GM18505 (cell line): Measurements from ENCODE around the gene CCDC12.
"Not testable (repeated sequence)": the region's sequence is repeated elsewhere in the genome, so short reads cannot be mapped to it uniquely, and the experiment has no call there.

Experiments used
- ATAC-seq: cut with Tn5 transposase; IDR thresholded peaks from one replicate; pipeline ENCODE4 v1.9.1; 2021; ENCODE audit not compliant: unreplicated experiment
- POLR2A ChIP-seq: IDR thresholded peaks from 4 replicates; pipeline ENCODE4 v1.6.1; 2011; ENCODE audit warnings: borderline replicate concordance; ENCODE audit not compliant: insufficient read depth, insufficient read length; ENCODE audit errors: extremely low read depth

CCDC12 gene

DNA sequence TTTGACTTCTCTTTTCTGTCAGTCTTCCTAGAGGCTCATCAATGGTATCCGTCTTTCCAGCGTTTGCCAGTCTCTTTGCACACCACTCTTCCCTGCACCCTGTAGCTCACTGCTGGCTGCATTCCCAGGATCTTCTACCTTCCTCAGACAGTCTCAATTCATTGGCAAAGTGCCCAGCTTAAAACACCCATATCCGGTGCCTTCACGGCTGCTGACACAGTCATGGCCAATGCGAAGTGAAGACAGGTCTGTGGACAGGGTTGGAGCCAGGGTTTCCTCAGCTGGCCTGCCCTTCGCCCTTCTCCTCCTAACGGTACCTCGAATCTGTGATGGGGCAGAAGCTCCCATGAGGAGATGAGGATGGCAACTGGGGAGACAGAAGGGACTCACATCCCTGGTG is 62.9 kb downstream of the CCDC12 start:
- TF ChIP-seq POLR2A, result no peak
- ATAC-seq, result no peak

DNA sequence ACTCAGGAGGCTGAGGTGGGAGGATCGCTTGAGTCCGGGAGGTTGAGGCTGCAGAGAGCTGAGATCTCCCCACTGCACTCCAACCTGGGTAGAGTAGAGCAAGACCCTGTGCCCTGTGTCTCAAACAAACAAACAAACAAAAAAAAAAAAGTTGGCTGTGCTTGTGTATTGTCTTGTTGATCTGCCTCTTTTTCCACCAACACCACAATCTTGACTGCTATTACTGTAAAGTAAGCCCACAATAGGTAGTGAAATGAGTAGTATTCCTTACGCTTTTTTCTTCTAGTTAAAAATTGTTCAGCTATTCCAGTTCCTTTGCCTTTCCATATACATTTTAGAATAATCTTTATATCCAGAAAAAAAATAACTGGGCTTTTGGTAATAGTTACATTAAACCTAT is 63.6 kb downstream of the CCDC12 start:
- ATAC-seq, result no peak
- TF ChIP-seq POLR2A, result no peak

DNA sequence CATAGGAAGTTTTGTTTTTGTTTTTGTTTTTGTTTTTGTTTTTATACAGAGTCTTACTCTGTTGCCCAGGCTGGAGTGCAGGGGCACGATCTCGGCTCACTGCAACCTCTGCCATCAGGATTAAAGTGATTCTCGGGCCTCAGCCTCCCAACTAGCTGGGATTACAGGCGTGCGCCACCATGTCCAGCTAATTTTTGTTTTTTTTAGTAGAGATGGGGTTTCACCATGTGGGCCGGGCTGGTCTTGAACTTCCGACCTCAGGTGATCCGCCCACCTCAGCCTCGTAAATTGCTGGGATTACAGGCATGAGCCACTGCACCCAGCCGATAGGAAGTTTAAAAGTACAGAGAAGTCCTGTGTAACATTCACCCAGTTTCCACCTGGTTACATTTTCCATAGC is 65.6 kb downstream of the CCDC12 start:
- ATAC-seq, result not testable (repeated sequence)

DNA sequence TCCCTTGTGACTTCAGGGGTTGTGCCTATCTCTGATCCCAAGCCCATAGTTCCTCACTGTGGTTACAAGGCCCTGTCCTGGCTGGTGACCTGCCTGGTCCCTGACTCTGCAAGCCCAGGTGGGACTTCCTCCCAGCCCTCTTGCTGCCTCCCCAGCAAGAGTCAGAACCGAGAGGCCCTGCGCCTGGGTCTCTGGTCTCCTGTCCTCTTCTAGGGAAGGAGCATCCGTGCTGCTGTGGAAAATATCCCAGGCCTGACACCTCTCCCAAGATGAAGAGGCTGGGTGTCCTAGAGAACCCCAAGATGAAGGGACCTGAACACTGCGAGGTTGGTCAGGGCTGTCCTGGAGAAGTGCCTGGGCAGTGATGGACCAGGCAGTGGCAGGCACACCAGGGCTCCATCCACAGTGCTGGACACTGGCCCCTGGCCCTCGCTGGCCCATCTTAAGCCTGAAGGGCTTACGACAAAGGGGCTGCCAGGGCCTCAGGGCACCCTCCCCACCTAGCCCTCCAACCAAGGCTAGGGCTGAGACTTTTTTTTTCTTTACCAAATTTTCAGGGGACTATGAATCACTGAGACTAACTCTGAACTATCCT is 66.3 kb downstream of the CCDC12 start:
- no peak for ATAC-seq
- TF ChIP-seq POLR2A, result no peak

DNA sequence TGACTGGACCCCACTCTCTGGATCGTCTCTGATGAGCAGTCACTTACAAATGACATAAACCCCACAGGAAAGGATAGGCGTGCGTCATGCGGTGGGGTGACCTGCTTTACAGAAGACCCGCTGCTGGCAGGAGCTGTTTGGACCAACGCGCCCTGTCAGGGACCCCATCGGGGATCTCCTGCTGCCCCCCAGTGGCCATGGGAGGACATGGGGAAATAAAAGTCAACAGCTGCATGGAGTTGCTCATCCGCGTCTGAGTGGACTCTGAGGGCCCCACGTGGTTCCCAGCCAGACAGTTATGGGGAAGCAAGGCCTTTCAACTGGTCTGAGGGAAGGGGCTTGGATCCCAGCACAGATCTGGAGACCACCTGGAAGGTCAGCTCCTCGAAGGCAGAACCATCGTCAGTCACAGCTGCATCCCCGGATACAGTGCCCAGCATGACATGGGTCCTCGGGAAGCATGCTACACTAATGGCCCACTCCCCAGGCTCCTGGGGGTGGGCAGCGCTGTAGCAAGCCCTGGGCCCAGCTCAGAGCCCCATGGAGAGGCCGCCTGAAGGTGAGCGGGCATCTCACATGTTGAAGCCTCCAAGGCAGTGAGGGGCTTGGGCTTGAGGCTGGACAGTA is 66.9 kb downstream of the CCDC12 start:
- peak; percentile 56 for ATAC-seq
- peak; percentile 12 for TF ChIP-seq POLR2A

DNA sequence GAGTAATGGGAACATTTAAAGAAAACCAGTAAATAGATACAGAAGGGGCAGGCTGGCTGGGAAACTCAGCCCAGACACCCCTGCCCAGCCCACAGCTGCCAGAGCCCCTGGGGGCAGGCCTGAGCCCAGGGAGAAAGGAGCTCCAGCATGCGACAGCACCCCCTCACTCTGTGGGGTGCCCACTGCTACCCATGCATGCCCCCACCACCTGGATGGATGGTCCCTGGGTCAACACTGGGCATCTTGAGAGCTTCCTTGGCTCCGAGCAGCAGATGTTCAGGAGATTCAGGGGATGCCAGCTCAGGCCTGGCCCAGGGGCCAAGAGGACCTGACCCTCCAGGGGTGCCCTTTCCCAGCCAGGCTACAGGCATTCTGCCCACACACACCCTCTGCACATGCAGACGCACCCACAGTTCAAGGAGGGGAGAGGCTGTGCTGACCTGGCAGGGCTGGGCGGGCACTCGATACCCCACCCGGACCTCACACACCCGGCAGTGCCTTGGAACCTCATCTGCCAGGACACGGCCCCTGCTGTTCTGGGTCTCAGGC is 67.5 kb downstream of the CCDC12 start:
- no peak for TF ChIP-seq POLR2A
- ATAC-seq, result no peak

DNA sequence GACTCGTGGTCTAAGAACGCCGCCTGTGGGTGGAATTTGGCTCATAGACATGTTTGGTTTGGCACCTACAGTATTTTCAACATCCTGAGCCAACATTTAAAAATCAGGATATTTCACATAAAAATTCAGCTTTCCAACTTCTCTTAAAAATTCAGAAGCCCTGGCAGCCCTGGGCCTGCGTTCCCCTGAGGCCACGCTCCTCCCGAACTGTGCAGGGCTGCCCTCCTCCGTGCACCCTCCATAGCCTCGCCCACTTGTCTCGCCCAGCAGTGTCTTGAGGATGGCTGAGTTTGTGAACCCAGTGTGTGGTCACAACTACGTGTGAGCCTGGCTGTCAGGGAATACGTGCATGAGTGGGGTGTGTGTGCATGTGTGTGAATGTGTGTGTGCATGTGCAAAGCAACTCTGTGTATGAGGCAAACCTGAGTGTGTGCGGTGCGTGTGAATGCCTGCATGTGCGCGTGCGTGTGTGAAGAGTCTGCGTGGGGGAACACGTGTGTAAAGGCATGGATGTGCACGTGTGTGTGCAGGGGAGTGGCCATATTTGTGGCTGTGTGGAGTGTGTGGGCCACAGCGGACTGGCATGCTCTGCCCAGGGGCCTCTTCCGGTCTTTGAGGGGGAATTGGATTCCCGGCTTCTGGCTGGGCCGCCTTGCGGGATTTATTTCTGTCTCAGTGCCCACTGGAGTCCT is 68.1 kb downstream of the CCDC12 start:
- ATAC-seq, result no peak
- TF ChIP-seq POLR2A, result no peak

DNA sequence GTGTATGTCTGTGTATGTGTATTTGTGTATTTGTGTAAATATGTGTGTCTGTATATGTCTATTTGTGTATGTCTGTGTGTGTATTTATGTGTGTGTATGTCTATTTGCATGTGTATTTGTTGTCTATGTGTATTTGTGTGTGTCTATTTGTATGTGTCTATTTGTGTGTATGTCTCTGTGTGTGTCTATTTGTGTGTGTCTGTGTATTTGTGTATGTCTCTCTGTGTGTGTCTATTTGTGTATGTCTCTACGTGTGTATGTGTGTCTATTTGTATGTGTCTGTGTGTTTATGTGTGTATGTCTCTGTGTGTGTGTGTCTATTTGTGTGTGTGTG is 68.6 kb downstream of the CCDC12 start:
- no peak for ATAC-seq
- no peak for TF ChIP-seq POLR2A

DNA sequence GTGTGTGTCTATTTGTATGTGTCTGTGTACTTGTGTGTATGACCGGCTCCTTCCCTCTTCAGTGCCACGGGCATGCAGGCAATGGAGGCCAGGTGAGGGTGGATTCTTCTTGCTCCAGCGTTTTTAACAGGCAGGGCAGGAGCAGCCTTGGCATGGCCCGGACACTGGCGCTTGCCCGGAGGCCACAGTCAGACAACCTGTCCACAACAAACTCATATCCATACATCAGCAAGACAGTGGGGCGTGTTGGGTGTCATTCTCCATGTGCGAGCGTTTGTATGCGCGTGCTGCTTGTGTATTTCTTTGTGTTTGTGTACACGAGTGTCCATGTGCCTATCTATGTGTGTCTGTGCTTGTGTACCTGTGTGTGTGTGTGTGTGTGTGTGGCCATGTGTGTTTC is 69.3 kb downstream of the CCDC12 start:
- TF ChIP-seq POLR2A, result no peak
- ATAC-seq, result no peak

DNA sequence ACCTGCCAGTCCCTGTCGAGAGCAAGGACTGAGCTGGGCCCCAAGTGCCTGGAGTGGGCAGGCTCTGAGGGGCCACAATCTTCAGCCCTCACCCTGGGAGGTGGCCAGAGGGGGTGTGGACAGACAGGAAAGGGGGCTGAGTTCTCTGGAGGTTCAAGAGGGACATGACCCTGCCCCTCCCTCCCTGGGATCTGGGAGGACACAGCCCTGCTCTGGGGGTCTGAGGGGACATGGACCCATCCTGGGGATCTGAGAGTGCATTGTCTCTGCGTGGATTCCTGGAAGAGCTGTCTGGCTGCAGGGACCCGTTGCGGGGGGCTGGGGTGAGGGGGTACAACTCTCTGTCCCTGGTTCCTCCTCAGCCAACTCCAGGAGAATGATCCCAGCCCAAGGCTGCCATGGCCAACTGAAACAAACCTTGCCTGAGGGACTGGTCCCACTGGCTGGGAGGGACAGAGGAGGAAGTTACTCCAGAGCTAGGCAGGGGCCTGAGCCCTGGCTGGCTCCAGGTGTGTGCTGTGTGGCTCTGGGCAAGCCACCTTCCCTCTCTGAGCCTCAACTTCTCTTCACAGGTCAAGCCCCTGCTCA is 70.0 kb downstream of the CCDC12 start:
- no peak for ATAC-seq

DNA sequence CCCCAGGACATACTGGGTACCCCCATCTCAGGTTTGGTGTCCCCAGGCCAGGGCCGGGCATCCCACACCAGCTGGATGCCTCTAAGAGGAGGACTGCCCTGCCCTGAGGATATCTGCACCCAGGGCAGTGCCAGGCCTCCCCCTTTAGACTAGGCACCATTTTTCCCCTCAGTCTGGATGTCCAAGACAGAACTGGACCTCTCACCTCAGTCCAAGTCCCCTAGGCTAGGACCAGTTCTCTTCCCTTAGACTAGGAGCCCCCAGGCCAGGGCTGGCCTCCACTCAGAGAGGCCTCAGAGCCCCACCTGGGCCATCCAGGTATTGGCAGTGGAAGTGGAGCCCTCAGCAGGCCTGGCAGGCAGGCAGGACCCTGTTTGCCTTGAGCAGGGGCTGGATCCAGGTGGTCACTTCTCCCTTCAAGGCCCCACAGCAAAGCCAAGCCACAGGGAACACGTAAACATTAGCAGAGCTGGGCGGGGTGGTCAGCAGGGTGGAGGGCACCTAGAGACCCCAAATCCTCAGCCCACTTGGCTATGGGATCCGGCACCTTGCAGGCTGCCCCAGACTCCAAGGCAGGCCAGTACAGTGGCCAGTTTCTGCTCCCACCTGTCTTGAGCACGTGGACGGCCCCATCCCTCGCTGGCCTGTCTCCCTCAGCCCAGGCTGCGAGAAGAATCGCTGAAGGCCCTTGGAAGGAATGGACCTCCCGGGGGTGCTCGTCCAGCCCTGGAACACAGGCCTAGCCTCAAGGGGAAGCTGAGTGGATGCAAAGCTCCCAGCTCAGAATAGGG is 70.7 kb downstream of the CCDC12 start:
- no peak for ATAC-seq

More for the DNA sequence above, 70.0 kb downstream of the CCDC12 start:
- TF ChIP-seq POLR2A, result no peak

DNA sequence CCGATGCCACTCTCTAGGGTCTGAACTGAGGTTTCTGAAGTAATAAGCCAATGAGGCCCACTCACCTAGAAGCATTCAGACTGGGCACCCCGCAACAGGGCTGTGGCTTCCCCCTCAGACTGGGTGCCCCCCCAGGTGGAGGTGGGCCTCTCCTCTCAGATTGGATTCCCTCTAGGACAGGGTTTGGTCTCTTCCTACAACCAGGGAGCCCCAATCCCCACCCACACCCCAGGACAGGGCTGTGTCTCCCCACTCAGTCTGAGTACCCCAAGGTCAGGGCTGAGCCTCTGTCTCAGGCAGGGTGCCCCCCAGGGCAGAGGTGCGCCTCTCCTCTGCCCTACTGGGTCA is 71.4 kb downstream of the CCDC12 start:
- ATAC-seq, result no peak
- no peak for TF ChIP-seq POLR2A

More for the DNA sequence above, 70.7 kb downstream of the CCDC12 start:
- TF ChIP-seq POLR2A, result no peak
